HG02852 (cell line): ENCODE measurements around the gene RHCG.

ENCODE experiments used
- ATAC-seq: cut with Tn5 transposase; IDR thresholded peaks from one replicate; pipeline ENCODE4 v1.9.1; 2021; ENCODE audit warnings: mild to moderate bottlenecking, moderate library complexity; ENCODE audit not compliant: unreplicated experiment

The RHCG gene

GRCh38 chr15:89496155-89497098 lies at the start of gene RHCG:
TSS of gene RHCG (minus strand) at chr15:89496583. CDS start at chr15:89496544, 39 bp downstream.
- no peak for ATAC-seq

GRCh38 chr15:89543389-89543788 lies 47.0 kb upstream of the RHCG start:
- ATAC-seq, result no peak

GRCh38 chr15:89542369-89542768 lies 46.0 kb upstream of the RHCG start:
- no peak for ATAC-seq

- no peak for ATAC-seq
Measured at GRCh38 chr15:89539027-89539426, 42.6 kb upstream of the RHCG start.

- ATAC-seq, result no peak
Measured at GRCh38 chr15:89533861-89534544, 37.6 kb upstream of the RHCG start.

GRCh38 chr15:89531796-89532537 lies 35.6 kb upstream of the RHCG start:
- no peak for ATAC-seq

GRCh38 chr15:89530976-89531375 lies 34.6 kb upstream of the RHCG start:
- no peak for ATAC-seq

- no peak for ATAC-seq
Measured at GRCh38 chr15:89528757-89529352, 32.5 kb upstream of the RHCG start.

GRCh38 chr15:89526601-89527441 lies 30.4 kb upstream of the RHCG start:
- no peak for ATAC-seq

GRCh38 chr15:89526181-89526580 lies 29.8 kb upstream of the RHCG start:
- no peak for ATAC-seq

- ATAC-seq, result no peak
Measured at GRCh38 chr15:89524184-89524583, 27.8 kb upstream of the RHCG start.

- no peak for ATAC-seq
Measured at GRCh38 chr15:89523101-89523500, 26.7 kb upstream of the RHCG start.

- ATAC-seq, result no peak
Measured at GRCh38 chr15:89521605-89522004, 25.2 kb upstream of the RHCG start.

- no peak for ATAC-seq
Measured at GRCh38 chr15:89515477-89515876, 19.1 kb upstream of the RHCG start.

- ATAC-seq, result no peak
Measured at GRCh38 chr15:89514596-89515406, 18.4 kb upstream of the RHCG start.

- no peak for ATAC-seq
Measured at GRCh38 chr15:89514186-89514585, 17.8 kb upstream of the RHCG start.

GRCh38 chr15:89513284-89513683 lies 16.9 kb upstream of the RHCG start:
- no peak for ATAC-seq

- ATAC-seq, result no peak
Measured at GRCh38 chr15:89512631-89513030, 16.2 kb upstream of the RHCG start.

GRCh38 chr15:89506026-89506686 lies 9.8 kb upstream of the RHCG start:
- ATAC-seq, result no peak
